Fibroblast of villous mesenchyme (primary cell): Measurements from ENCODE around the gene RSF1. TPM values are rescaled to one million over a fixed set of nuclear protein-coding genes. Genes with fewer than 3 reads are reported as not detected.
A peak's percentile ranks its signal among the peaks of the same experiment; 100 is the strongest.

Experiments
- DNase-seq: peaks from one replicate; pipeline ENCODE4 v3.0.0-alpha.2; 2010; ENCODE audit warnings: low read depth
- H3K4me3 ChIP-seq: 2 replicates; pipeline ENCODE4 v1.5.1; 2011; ENCODE audit warnings: low read depth, mild to moderate bottlenecking, low read length
- CTCF ChIP-seq: IDR thresholded peaks from 2 replicates; pipeline ENCODE4 v1.5.1; 2012; ENCODE audit warnings: low read depth, mild to moderate bottlenecking, low read length; ENCODE audit not compliant: insufficient read depth
- total RNA-seq: library from RNA; depleted of rRNA; stranded (reverse); fragments of >200 nt; gene quantifications from 2 replicates; pipeline ENCODE4 v1.2.3, GENCODE V29; 2012

The RSF1 gene
- total RNA-seq, 1 donor = 46.2 TPM

GRCh38 chr11:77723024-77723423 lies 97.5 kb downstream of the RSF1 start:
- DNase-seq = no peak
- no peak for TF ChIP-seq CTCF
- H3K4me3 ChIP-seq = no peak overlapping the region

- no peak overlapping the region for H3K4me3 ChIP-seq
- DNase-seq = peak; percentile 6
- no peak for TF ChIP-seq CTCF
Measured at GRCh38 chr11:77710358-77710757, 110.2 kb downstream of the RSF1 start.

- DNase-seq = no peak
- no peak overlapping the region for H3K4me3 ChIP-seq
- no peak for TF ChIP-seq CTCF
Measured at GRCh38 chr11:77705876-77706579, 114.5 kb downstream of the RSF1 start.

- peak; percentile 37 for DNase-seq
- no peak overlapping the region for H3K4me3 ChIP-seq
- no peak for TF ChIP-seq CTCF
Measured at GRCh38 chr11:77705195-77705875, 115.2 kb downstream of the RSF1 start.

GRCh38 chr11:77704029-77704428 lies 116.5 kb downstream of the RSF1 start:
- no peak for DNase-seq
- no peak overlapping the region for H3K4me3 ChIP-seq
- no peak for TF ChIP-seq CTCF

GRCh38 chr11:77699425-77699824 lies 121.1 kb downstream of the RSF1 start:
- DNase-seq = no peak
- TF ChIP-seq CTCF = no peak
- H3K4me3 ChIP-seq = no peak overlapping the region
